PC-9 (cell line): Measurements from ENCODE around the gene KDM4B. TPM values are rescaled to one million over a fixed set of nuclear protein-coding genes. Genes with fewer than 3 reads are reported as not detected.

Experiments used
- BruUV-seq: library from RNA; stranded (reverse); fragments of 400-500 nt; replicated peaks from 2 replicates; lab custom pipeline; 2021; lab: Mats Ljungman, UMichigan
- CTCF ChIA-PET: fragments of 300-600 bp; sonication (Branson Sonifier 250); formaldehyde crosslinking; loops from one replicate; lab custom pipeline; 2022; ENCODE audit warnings: antibody characterized with exemption; lab: Charles Lee
- POLR2A ChIA-PET: fragments of 300-600 bp; sonication (Branson Sonifier 250); formaldehyde crosslinking; loops from one replicate; lab custom pipeline; 2022; ENCODE audit warnings: antibody characterized with exemption; ENCODE audit not compliant: unreplicated experiment; lab: Charles Lee
- DNase-seq, 2 experiments: peaks; one replicate each; pipeline versions ENCODE4 v3.0.0 to v3.0.0-alpha.2; 2015 to 2022; ENCODE audit warnings: mixed read lengths in 1 of 2
- H2AFZ ChIP-seq: fragments of 200-600 bp; sonication (generic); 2 replicates; pipeline ENCODE4 v1.8.1; 2017; ENCODE audit warnings: antibody characterized with exemption
- H3F3A ChIP-seq: fragments of 200-600 bp; sonication (generic); 2 replicates; pipeline ENCODE4 v1.8.1; 2017; ENCODE audit warnings: antibody characterized with exemption, mild to moderate bottlenecking, low read depth; ENCODE audit not compliant: insufficient read depth
- H3K27ac ChIP-seq: fragments of 200-600 bp; sonication (generic); 2 replicates; pipeline ENCODE4 v1.6.1; 2016; ENCODE audit warnings: mixed run types
- H3K27me3 ChIP-seq: fragments of 200-600 bp; sonication (generic); 2 replicates; pipeline ENCODE4 v1.6.1; 2016; ENCODE audit warnings: low read depth, mixed run types; ENCODE audit not compliant: insufficient read depth
- H3K36me3 ChIP-seq: fragments of 200-600 bp; sonication (generic); 2 replicates; pipeline ENCODE4 v1.6.1; 2016; ENCODE audit warnings: low read depth, mixed run types
- H3K4me1 ChIP-seq: fragments of 200-600 bp; sonication (generic); replicated peaks from 2 replicates; pipeline ENCODE4 v1.6.1; 2016; ENCODE audit warnings: mixed run types; ENCODE audit not compliant: insufficient read depth
- H3K4me2 ChIP-seq: fragments of 200-600 bp; sonication (generic); 2 replicates; pipeline ENCODE4 v1.6.1; 2017; ENCODE audit warnings: mixed run types
- H3K4me3 ChIP-seq: fragments of 200-600 bp; sonication (generic); 2 replicates; pipeline ENCODE4 v1.6.1; 2016; ENCODE audit warnings: mixed run types
- H3K79me2 ChIP-seq: fragments of 200-600 bp; sonication (generic); 2 replicates; pipeline ENCODE4 v1.6.1; 2017; ENCODE audit warnings: low read depth, mixed run types
- H3K9me2 ChIP-seq: fragments of 200-600 bp; sonication (generic); 2 replicates; pipeline ENCODE4 v1.8.1; 2017; ENCODE audit warnings: mild to moderate bottlenecking; ENCODE audit not compliant: insufficient read depth
- H3K9me3 ChIP-seq: fragments of 200-600 bp; sonication (generic); 2 replicates; pipeline ENCODE4 v1.8.1; 2016; ENCODE audit warnings: low read depth; ENCODE audit not compliant: insufficient read depth
- H4K20me1 ChIP-seq: fragments of 200-600 bp; sonication (generic); 2 replicates; pipeline ENCODE4 v1.8.1; 2017; ENCODE audit not compliant: insufficient read depth
- EZH2 ChIP-seq: fragments of 200-600 bp; sonication (generic); IDR thresholded peaks from 2 replicates; pipeline ENCODE4 v1.8.0; 2017; ENCODE audit warnings: antibody characterized with exemption, low read depth
- intact Hi-C: fragments of 100-400 bp; cut with micrococcal nuclease; formaldehyde crosslinking; loops from one replicate; pipeline ENCODE4 v1.10.0; 2022; ENCODE audit not compliant: unreplicated experiment
- total RNA-seq: library from RNA; stranded (reverse); gene quantifications from 2 replicates; pipeline ENCODE4 v1.2.3, GENCODE V29; 2021
- TF ChIP-seq, protein P1 (sequence below): fragments of 200-600 bp; sonication (generic); conservative IDR thresholded peaks from 2 replicates; pipeline ENCODE4 v1.6.1; 2017; ENCODE audit warnings: mixed run types, antibody characterized with exemption, mild to moderate bottlenecking, moderate library complexity

KDM4B gene
- total RNA-seq, 1 experiment from 2014 or later = 19.5 TPM

GRCh38 chr19:5171711-5172110, 202.8 kb downstream of the KDM4B start:
- intact Hi-C loops = loop anchor here (5.0 to 10.0 kb wide), 2 partner anchors 93 to 124 kb away; no protein-coding TSS in a partner anchor
- H3K79me2 ChIP-seq = no peaks in the 10 kb centered on the region
- POLR2A ChIA-PET = interaction anchor here (0.7 kb wide), 1 partner anchor 131 kb away, joined by 5 read pairs; no protein-coding TSS in a partner anchor
- no peaks in the 10 kb centered on the region for H3K9me2 ChIP-seq
- H3K4me2 ChIP-seq = peak overlapping the region; percentile 63
- H3K27me3 ChIP-seq = no peaks in the 10 kb centered on the region
- H3K9me3 ChIP-seq = no peaks in the 10 kb centered on the region
- H3K4me3 ChIP-seq = 0 out of 2 replicates have a peak overlapping the region, but pooled peaks have one; percentile 8
- no peaks in the 10 kb centered on the region for H3K36me3 ChIP-seq
- TF ChIP-seq, protein P1, sequence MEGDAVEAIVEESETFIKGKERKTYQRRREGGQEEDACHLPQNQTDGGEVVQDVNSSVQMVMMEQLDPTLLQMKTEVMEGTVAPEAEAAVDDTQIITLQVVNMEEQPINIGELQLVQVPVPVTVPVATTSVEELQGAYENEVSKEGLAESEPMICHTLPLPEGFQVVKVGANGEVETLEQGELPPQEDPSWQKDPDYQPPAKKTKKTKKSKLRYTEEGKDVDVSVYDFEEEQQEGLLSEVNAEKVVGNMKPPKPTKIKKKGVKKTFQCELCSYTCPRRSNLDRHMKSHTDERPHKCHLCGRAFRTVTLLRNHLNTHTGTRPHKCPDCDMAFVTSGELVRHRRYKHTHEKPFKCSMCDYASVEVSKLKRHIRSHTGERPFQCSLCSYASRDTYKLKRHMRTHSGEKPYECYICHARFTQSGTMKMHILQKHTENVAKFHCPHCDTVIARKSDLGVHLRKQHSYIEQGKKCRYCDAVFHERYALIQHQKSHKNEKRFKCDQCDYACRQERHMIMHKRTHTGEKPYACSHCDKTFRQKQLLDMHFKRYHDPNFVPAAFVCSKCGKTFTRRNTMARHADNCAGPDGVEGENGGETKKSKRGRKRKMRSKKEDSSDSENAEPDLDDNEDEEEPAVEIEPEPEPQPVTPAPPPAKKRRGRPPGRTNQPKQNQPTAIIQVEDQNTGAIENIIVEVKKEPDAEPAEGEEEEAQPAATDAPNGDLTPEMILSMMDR = no peak
- TF ChIP-seq EZH2 = no peak
- CTCF ChIA-PET = interaction anchor here (0.6 kb wide), 1 partner anchor 124 kb away, joined by 6 read pairs; no protein-coding TSS in a partner anchor
- BruUV-seq = no TSS peak
- H4K20me1 ChIP-seq = no peaks in the 10 kb centered on the region
- peak overlapping the region; percentile 44; the same call in 1 of the 2 replicates for H2AFZ ChIP-seq
- peak overlapping the region; percentile 100 for H3K27ac ChIP-seq
- peak; percentile 75 to 91 for DNase-seq
- peaks cover 45% of the 10 kb centered on the region for H3F3A ChIP-seq
- peaks cover 32% of the 10 kb centered on the region for H3K4me1 ChIP-seq

GRCh38 chr19:5172859-5173630, 204.1 kb downstream of the KDM4B start:
- CTCF ChIA-PET = interaction anchor here (0.7 kb wide), 1 partner anchor 1038 kb away, joined by 3 read pairs; no protein-coding TSS in a partner anchor
- peak overlapping the region; percentile 63 for H3K4me2 ChIP-seq
- POLR2A ChIA-PET = interaction anchor here (0.6 to 0.7 kb wide), 2 partner anchors 125 to 604 kb away, joined by 3 to 7 read pairs; no protein-coding TSS in a partner anchor

DNA sequence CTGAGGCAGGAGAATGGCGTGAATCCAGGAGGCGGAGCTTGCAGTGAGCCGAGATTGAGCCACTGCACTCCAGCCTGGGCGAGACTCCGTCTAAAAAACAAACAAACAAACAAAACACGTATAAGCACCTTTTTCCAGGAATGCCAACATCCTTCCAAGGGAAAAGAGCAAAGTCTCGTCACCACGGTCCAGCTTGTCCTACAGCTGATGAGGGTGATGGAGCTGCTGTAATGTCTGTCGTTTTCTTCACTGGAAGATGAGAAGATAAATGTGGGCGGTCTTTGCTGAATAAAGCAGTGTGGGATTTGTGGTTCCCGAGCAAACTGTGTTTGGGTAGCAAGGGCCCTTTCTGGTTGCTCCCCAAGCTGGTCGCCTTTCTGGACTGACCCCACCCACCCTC, 205.1 kb downstream of the KDM4B start:
- Histone ChIP-seq H3K9me2 (no peaks in the 10 kb centered on the region), H3K27me3 (no peaks in the 10 kb centered on the region), H3K79me2 (no peaks in the 10 kb centered on the region), H3K4me2 (no peak overlapping the region), H3K36me3 (no peaks in the 10 kb centered on the region), H4K20me1 (no peaks in the 10 kb centered on the region), H3K4me1 (peaks cover 43% of the 10 kb centered on the region), H3K27ac (peak overlapping the region; percentile 100), H3K9me3 (no peaks in the 10 kb centered on the region), H2AFZ (no peak overlapping the region), H3K4me3 (no peak overlapping the region), H3F3A (peaks cover 49% of the 10 kb centered on the region)
- CTCF ChIA-PET = no interaction called here
- intact Hi-C loops = loop anchor here (5.0 to 10.0 kb wide), 2 partner anchors 91 to 127 kb away; no protein-coding TSS in a partner anchor
- TF ChIP-seq EZH2 = no peak
- TF ChIP-seq, protein P1 = no peak
- BruUV-seq = no TSS peak
- DNase-seq = no peak
- POLR2A ChIA-PET = no interaction called here

More at GRCh38 chr19:5172859-5173630, 204.1 kb downstream of the KDM4B start:
- Histone ChIP-seq H3K9me3 (no peaks in the 10 kb centered on the region), H3F3A (peaks cover 49% of the 10 kb centered on the region), H2AFZ (no peak overlapping the region), H3K4me1 (peaks cover 43% of the 10 kb centered on the region), H3K9me2 (no peaks in the 10 kb centered on the region), H3K79me2 (no peaks in the 10 kb centered on the region), H4K20me1 (no peaks in the 10 kb centered on the region), H3K36me3 (no peaks in the 10 kb centered on the region), H3K27me3 (no peaks in the 10 kb centered on the region), H3K27ac (peak overlapping the region; percentile 100), H3K4me3 (no peak overlapping the region)
- peak; percentile 85 to 97 for DNase-seq
- intact Hi-C loops = loop anchor here (5.0 to 10.0 kb wide), 2 partner anchors 92 to 126 kb away; no protein-coding TSS in a partner anchor
- BruUV-seq = no TSS peak
- TF ChIP-seq EZH2 = no peak
- TF ChIP-seq, protein P1 = no peak
